ENCODE measurements around the gene XPR1. TPM values are rescaled to one million over a fixed set of nuclear protein-coding genes. Genes with fewer than 3 reads are reported as not detected.

XPR1 gene
- 21.4 and 24.8 TPM in 2 replicates for total RNA-seq
- long read RNA-seq, full-length matches to known transcripts: 4 of 12 reads
- long read RNA-seq, partial matches to known transcripts: 3 of 12 reads
- long read RNA-seq, other reads (novel, unspliced or antisense): 5 of 12 reads

DNA sequence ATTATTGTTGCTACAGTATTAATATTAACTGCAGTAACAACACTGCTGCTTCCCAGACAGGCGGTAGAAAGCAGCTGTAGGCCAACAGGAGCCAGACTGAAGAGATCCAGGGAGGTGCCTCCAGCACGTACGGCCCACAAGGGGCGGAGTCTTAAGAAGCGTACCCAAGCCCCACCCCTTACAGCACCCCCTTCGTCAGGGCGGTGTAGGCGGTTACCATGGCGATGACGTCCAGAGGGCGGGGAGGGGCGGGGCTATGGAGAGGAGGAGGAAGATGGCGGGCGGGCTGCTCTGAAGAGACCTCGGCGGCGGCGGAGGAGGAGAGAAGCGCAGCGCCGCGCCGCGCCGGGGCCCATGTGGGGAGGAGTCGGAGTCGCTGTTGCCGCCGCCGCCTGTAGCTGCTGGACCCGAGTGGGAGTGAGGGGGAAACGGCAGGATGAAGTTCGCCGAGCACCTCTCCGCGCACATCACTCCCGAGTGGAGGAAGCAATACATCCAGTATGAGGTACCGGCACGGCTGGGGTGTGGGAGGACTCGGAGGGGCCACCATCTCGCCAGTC, at the start of gene XPR1:
Gene XPR1, plus strand, starts transcription at position 257 of the 560 bp plus-strand sequence. Its CDS starts 180 bp downstream, at position 437.
- H3K27me3 Mint-ChIP-seq (ENCODE audit: unreplicated experiment): no peaks in the 10 kb centered on the region
- H3K9me3 Mint-ChIP-seq (ENCODE audit: unreplicated experiment): no peaks in the 10 kb centered on the region
- no peaks in the 10 kb centered on the region for H3K36me3 Mint-ChIP-seq (ENCODE audit: unreplicated experiment)
- H3K27ac Mint-ChIP-seq (ENCODE audit: unreplicated experiment): peak within 1 kb of the TSS; percentile 90
- H3K4me3 Mint-ChIP-seq (ENCODE audit: unreplicated experiment): no peak within 1 kb of the TSS
- H3K4me1 Mint-ChIP-seq (ENCODE audit: unreplicated experiment): peaks cover 3% of the 10 kb centered on the region
- peak; percentile 98 for DNase-seq (ENCODE audit: extremely low spot score, unreplicated experiment)
- TF ChIP-seq, protein P1, sequence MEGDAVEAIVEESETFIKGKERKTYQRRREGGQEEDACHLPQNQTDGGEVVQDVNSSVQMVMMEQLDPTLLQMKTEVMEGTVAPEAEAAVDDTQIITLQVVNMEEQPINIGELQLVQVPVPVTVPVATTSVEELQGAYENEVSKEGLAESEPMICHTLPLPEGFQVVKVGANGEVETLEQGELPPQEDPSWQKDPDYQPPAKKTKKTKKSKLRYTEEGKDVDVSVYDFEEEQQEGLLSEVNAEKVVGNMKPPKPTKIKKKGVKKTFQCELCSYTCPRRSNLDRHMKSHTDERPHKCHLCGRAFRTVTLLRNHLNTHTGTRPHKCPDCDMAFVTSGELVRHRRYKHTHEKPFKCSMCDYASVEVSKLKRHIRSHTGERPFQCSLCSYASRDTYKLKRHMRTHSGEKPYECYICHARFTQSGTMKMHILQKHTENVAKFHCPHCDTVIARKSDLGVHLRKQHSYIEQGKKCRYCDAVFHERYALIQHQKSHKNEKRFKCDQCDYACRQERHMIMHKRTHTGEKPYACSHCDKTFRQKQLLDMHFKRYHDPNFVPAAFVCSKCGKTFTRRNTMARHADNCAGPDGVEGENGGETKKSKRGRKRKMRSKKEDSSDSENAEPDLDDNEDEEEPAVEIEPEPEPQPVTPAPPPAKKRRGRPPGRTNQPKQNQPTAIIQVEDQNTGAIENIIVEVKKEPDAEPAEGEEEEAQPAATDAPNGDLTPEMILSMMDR (IDR thresholded peaks at IDR 0.05): peak; percentile 34

DNA sequence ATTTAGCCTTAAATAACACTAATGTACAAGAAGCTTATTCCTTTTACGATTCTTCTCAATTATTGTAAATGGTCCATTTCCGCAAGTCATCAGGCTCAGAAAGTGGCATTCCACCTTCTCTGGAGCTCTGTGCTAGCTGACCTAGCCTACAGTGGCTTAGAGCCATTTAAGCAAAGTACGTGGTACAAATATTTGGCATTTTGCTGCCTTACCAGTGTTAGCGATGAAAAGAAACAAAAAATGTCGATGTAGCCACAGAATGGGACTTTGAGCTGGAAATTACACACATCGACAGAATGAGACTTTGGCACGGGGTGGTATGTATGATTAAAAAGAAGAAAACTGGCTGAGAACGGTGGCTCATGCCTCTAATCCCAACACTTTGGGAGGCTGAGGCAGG, 47.0 kb upstream of the XPR1 start:
- no peak overlapping the region for H3K4me3 Mint-ChIP-seq (ENCODE audit: unreplicated experiment)
- DNase-seq (ENCODE audit: extremely low spot score, unreplicated experiment): no peak
- TF ChIP-seq, protein P1 (IDR thresholded peaks at IDR 0.05): no peak
- no peaks in the 10 kb centered on the region for H3K36me3 Mint-ChIP-seq (ENCODE audit: unreplicated experiment)
- H3K27ac Mint-ChIP-seq (ENCODE audit: unreplicated experiment): peak overlapping the region; percentile 84
- H3K27me3 Mint-ChIP-seq (ENCODE audit: unreplicated experiment): no peaks in the 10 kb centered on the region
- no peaks in the 10 kb centered on the region for H3K9me3 Mint-ChIP-seq (ENCODE audit: unreplicated experiment)
- H3K4me1 Mint-ChIP-seq (ENCODE audit: unreplicated experiment): peaks cover 17% of the 10 kb centered on the region

DNA sequence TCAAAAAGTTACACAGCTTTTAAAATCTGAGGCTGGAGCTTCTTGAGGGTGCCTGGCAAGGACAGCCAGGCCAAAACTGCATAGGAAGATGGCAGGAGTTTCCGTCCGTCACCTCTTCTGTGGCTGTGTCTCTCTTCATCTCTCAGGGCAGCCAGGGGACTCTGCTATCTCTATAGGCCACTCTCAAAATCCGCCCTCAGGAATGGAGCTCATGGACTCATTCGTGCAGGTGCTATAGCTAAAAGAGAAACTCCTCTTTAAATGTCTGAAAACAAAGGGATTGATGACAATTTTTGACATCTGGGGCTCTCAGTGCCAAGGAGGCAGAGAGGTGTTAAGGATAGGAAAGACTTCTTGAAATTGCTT, 45.8 kb upstream of the XPR1 start:
- H3K27ac Mint-ChIP-seq (ENCODE audit: unreplicated experiment): no peak overlapping the region
- no peaks in the 10 kb centered on the region for H3K9me3 Mint-ChIP-seq (ENCODE audit: unreplicated experiment)

DNA sequence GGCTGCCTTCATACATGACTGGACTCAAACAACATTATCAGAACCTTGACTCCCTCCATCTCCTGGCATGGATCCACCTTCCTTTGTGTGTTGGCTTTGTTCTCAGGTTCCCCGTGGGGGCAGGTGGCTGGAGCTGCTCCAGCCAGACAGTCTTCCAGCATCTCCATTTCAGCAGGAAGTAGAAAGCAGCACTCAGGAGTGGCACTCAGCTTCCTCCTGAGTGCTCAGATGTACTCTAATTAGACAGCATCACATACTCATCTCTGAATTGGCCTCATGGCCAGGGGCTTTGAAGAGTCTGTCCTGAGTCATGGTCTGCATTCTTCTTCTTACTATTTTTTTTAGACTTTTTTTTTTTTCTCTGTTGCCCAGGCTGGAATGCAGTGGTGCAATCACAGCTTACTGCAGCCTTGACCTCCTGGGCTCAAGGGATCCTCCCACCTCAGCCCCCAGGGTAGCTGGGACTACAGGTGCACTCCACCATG, 45.1 kb upstream of the XPR1 start:
- Mint-ChIP-seq H3K4me1 (ENCODE audit: unreplicated experiment) (peaks cover 17% of the 10 kb centered on the region), H3K36me3 (ENCODE audit: unreplicated experiment) (no peaks in the 10 kb centered on the region)

More for the DNA sequence above, 45.8 kb upstream of the XPR1 start:
- no peak for DNase-seq (ENCODE audit: extremely low spot score, unreplicated experiment)
- TF ChIP-seq, protein P1 (IDR thresholded peaks at IDR 0.05): no peak
- H3K36me3 Mint-ChIP-seq (ENCODE audit: unreplicated experiment): no peaks in the 10 kb centered on the region
- H3K27me3 Mint-ChIP-seq (ENCODE audit: unreplicated experiment): no peaks in the 10 kb centered on the region
- no peak overlapping the region for H3K4me3 Mint-ChIP-seq (ENCODE audit: unreplicated experiment)
- H3K4me1 Mint-ChIP-seq (ENCODE audit: unreplicated experiment): peaks cover 17% of the 10 kb centered on the region

DNA sequence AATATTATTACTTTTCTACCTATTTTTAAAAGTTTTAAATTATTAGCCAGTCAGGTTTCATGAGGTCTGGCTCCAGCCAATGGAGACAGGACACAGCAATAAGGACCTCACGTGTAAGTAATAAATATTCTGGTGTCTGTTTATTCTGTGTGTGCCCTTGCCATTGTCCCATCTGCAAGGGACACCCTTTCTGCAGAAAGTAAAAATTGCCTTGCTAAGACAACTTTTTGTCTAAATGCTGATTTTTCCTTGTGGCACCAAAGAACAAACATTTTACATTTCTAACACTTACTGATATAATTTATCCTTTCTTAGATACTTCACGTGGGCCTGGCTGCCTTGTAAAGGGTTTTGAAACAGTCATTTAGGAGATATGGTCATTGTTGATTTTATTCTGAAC, 43.7 kb upstream of the XPR1 start:
- no peak for DNase-seq (ENCODE audit: extremely low spot score, unreplicated experiment)
- Mint-ChIP-seq H3K27ac (ENCODE audit: unreplicated experiment) (no peak overlapping the region), H3K36me3 (ENCODE audit: unreplicated experiment) (no peaks in the 10 kb centered on the region), H3K4me3 (ENCODE audit: unreplicated experiment) (no peak overlapping the region), H3K9me3 (ENCODE audit: unreplicated experiment) (no peaks in the 10 kb centered on the region), H3K4me1 (ENCODE audit: unreplicated experiment) (peaks cover 17% of the 10 kb centered on the region), H3K27me3 (ENCODE audit: unreplicated experiment) (no peaks in the 10 kb centered on the region)
- TF ChIP-seq, protein P1 (IDR thresholded peaks at IDR 0.05): no peak

More for the DNA sequence above, 45.1 kb upstream of the XPR1 start:
- TF ChIP-seq, protein P1 (IDR thresholded peaks at IDR 0.05): no peak
- Mint-ChIP-seq H3K27ac (ENCODE audit: unreplicated experiment) (peak overlapping the region; percentile 27), H3K27me3 (ENCODE audit: unreplicated experiment) (no peaks in the 10 kb centered on the region), H3K4me3 (ENCODE audit: unreplicated experiment) (no peak overlapping the region), H3K9me3 (ENCODE audit: unreplicated experiment) (no peaks in the 10 kb centered on the region)
- DNase-seq (ENCODE audit: extremely low spot score, unreplicated experiment): no peak
